Tibial artery (tissue), 4 donors: ENCODE measurements around the gene POMGNT1.
A peak's percentile ranks its signal among the peaks of the same experiment; 100 is the strongest.

ENCODE experiments used
- DNase-seq, 2 donors: peaks; one replicate each; pipeline ENCODE4 v3.0.0-alpha.2; 2019
- H3K27ac ChIP-seq, 2 donors: fragments of 200-600 bp; sonication (generic) in 1 of 2; 1 replicate in 1 of 2; 2 replicates in 1 of 2; pipeline ENCODE4 v1.5.1; 2018 to 2019; ENCODE audit warnings: mild to moderate bottlenecking in 1 of 2
- H3K27me3 ChIP-seq, 2 donors: fragments of 200-600 bp; sonication (generic) in 1 of 2; one replicate each; pipeline versions ENCODE4 v1.5.1 to v1.6.0; 2016 to 2019
- H3K36me3 ChIP-seq, 3 donors: fragments of 200-600 bp; sonication (generic) in 2 of 3; one replicate each; pipeline ENCODE4 v1.5.1; 2016 to 2019; ENCODE audit warnings: mild to moderate bottlenecking in 2 of 3
- H3K4me1 ChIP-seq, 4 donors: fragments of 200-600 bp; sonication (generic) in 2 of 4; 1 replicate in 3 of 4; 2 replicates in 1 of 4; pipeline ENCODE4 v1.5.1; 2016 to 2019
- H3K4me3 ChIP-seq, 2 donors: fragments of 200-600 bp; sonication (generic) in 1 of 2; 1 replicate in 1 of 2; 2 replicates in 1 of 2; pipeline ENCODE4 v1.5.1; 2018 to 2019; ENCODE audit warnings: mild to moderate bottlenecking in 2 of 2
- H3K9me3 ChIP-seq, 3 donors: fragments of 200-600 bp; sonication (generic) in 1 of 3; one replicate each; pipeline ENCODE4 v1.5.1; 2016 to 2019
- intact Hi-C: fragments of 100-400 bp; cut with DNase I; formaldehyde crosslinking; loops from one replicate; pipeline ENCODE4 v1.15.0; 2023; ENCODE audit warnings: low total_unique reads
- TF ChIP-seq, protein P1 (sequence below), 2 experiments: fragments of 200-600 bp in 1 of 2; fragments of 450-650 bp in 1 of 2; IDR thresholded peaks; one replicate each; pipeline ENCODE4 v1.5.1; 2017 to 2019; ENCODE audit warnings: antibody characterized with exemption in 2 of 2, mild to moderate bottlenecking in 1 of 2, moderate library complexity in 1 of 2

The POMGNT1 gene

DNA sequence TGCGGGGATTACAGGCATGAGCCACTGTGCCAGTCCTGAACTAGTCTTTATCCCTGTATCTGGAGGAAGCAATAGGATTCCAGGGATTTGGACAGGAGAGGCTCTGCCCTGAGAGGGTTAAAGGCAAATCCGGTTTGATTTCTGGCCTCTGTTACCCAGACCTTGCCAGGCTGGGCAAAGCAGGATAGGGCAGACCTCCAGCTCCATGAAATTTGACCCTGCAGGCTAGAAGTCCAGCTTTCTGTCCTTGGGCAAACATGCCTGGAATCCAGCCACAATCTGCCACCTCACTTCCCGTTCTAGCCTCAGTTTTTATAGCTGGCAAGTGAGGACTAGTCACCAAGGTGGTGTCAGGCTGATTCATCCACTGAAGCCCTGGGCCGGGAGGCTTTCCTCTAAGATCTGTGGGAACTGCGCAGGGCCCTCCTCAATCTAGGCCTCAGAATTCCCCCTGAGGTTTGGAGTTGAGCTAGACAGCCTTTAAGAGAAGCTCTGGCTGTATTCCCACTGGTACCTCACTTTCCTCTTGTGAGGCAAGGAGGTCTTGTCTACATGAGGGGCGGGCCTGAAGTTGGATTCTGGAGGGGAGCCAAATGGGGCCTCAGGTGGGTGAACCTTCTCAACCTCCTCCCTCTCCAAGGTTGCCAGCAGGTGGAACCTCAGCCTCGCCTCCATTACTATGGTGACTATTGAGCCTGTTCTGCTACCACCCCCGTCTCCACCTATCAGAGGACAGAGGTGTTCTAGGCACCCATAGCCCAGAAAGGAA is 15.0 kb downstream of the POMGNT1 start:
- Histone ChIP-seq H3K27me3 (no peaks in the 10 kb centered on the region), H3K4me1 (peaks cover 0 to 40% (median 21%) of the 10 kb centered on the region in 4 donors), H3K36me3 (peaks cover 0 to 15% (median 5%) of the 10 kb centered on the region in 3 donors), H3K9me3 (no peaks in the 10 kb centered on the region), H3K27ac (peak overlapping the region; percentile 81 to 86), H3K4me3 (no peak overlapping the region)
- TF ChIP-seq, protein P1, sequence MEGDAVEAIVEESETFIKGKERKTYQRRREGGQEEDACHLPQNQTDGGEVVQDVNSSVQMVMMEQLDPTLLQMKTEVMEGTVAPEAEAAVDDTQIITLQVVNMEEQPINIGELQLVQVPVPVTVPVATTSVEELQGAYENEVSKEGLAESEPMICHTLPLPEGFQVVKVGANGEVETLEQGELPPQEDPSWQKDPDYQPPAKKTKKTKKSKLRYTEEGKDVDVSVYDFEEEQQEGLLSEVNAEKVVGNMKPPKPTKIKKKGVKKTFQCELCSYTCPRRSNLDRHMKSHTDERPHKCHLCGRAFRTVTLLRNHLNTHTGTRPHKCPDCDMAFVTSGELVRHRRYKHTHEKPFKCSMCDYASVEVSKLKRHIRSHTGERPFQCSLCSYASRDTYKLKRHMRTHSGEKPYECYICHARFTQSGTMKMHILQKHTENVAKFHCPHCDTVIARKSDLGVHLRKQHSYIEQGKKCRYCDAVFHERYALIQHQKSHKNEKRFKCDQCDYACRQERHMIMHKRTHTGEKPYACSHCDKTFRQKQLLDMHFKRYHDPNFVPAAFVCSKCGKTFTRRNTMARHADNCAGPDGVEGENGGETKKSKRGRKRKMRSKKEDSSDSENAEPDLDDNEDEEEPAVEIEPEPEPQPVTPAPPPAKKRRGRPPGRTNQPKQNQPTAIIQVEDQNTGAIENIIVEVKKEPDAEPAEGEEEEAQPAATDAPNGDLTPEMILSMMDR (IDR thresholded peaks at IDR 0.05) = no peak
- DNase-seq = peak; percentile 78 to 96
- intact Hi-C loops = no loop called here

DNA sequence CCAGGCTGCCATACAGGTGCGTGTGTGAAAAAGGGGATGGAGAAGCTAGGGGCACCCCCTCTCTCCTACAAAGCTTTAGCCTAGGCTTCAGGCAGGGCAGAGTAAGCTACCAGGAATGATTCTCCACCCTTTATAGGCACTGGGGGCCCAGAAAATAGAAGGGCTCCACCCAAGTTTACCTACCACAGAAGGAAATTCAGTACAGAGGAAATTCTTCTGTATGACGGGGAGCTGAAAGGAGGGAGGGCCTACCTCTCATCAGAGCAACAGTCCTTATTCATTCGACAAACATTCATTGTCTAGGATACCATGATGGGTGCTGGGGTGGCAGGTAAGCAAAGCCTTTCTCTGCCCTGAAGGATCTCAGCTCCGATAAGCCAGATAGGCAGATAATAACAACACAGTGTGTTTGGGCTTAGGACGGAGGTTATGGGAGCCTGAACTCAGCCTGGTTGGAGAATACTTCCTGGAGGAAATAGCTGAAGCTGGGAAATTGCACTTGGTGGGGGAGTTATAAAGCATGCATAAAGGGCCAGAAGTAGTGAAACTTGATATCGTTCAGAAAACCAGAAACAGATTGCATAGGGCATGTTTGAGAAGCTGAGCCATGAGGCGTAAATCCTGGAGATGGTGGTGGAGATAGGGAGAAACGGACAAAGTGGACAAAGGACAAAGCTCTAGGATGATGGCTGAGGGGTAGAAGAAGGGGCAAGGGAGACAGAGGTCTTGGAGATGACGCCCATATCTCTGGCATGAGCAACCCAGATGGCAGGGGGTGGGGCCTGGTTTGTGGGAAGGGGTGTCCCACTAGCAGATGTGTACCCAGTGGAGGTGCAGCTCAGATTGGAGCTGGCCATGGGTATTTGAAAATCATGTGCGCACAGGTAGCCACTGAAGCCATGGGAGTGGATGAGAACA is 16.6 kb downstream of the POMGNT1 start:
- intact Hi-C loops = no loop called here

DNA sequence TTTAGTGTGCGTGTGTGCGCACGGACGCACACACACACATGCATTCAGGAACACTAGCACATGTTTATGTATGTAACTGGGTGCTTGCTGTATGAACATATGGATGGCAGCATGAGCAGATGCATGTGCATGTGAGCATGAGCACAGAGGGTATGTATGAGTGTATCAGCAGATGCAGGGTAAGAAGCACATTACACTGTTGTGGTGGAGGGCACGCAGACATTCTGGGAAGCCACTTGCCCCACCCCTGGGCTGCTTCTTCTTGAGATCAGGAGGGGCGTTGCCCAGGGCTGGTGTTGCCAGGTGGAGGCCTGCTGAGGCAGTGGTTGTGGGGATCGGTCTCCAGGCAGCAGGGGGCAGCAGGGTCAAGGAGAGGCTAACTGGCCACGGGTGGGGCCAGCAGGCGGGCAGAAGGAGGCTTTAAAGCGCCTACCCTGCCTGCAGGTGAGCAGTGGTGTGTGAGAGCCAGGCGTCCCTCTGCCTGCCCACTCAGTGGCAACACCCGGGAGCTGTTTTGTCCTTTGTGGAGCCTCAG is 18.1 kb downstream of the POMGNT1 start:
- no peak overlapping the region for H3K4me3 ChIP-seq
- no peaks in the 10 kb centered on the region for H3K36me3 ChIP-seq
- no peak overlapping the region for H3K27ac ChIP-seq
- H3K4me1 ChIP-seq = peaks cover 0 to 44% (median 24%) of the 10 kb centered on the region in 4 donors
- H3K27me3 ChIP-seq = no peaks in the 10 kb centered on the region
- TF ChIP-seq, protein P1 (IDR thresholded peaks at IDR 0.05) = no peak
- no peak for DNase-seq
- no peaks in the 10 kb centered on the region for H3K9me3 ChIP-seq
- intact Hi-C loops = no loop called here

More for the DNA sequence above, 16.6 kb downstream of the POMGNT1 start:
- no peak for DNase-seq
- TF ChIP-seq, protein P1 (IDR thresholded peaks at IDR 0.05) = no peak
- no peaks in the 10 kb centered on the region for H3K27me3 ChIP-seq
- H3K9me3 ChIP-seq = no peaks in the 10 kb centered on the region
- peaks cover 0 to 40% (median 21%) of the 10 kb centered on the region in 4 donors for H3K4me1 ChIP-seq
- H3K4me3 ChIP-seq = no peak overlapping the region
- H3K27ac ChIP-seq = no peak overlapping the region
- H3K36me3 ChIP-seq = no peaks in the 10 kb centered on the region

DNA sequence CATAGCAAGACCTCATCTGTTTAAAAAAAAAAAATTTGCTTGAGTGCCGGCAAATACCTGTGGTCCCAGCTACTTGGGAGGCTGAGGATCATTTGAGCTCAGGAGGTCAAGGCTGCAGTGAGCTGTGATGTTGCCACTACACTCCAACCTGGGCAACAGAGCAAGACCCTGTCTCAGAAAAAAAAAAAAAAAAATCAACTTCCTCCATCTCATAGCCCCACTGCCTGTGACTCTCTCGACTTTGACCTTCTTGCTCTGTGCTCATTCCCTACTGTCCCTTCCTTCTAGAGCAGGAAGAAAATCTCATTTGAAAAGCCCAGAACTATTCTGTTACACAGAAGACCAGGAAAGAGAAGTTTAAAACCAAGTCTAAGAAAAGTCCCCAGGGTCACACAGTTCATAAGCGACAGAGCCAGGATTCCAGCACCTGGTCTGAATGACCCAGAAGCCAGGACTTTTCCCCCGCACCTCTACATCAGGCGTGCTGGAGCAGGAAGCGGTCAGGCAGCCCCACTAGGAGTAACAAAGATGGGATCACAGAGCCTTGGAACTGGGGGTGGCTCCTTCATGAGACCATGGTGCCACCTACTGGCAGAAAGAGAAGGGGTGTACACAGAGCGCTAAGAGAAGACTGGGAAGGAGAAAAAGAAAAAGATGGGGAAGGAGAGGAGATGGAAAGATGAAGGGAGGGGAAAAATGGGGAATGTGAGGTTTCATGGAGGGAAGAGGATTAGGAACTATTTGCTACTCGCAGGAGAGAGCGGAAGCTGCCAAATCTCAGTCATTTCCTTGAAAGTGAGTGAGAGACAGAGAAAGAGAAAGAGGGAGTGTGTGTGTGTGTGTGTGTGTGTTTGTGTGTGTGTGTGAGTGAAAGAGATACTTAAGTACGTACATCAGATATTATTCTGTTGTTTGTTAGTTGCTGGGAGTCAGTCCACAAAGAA is 18.8 kb downstream of the POMGNT1 start:
- H3K27ac ChIP-seq = peak overlapping the region in 1 of 2 donors; percentile 33
- no peaks in the 10 kb centered on the region for H3K36me3 ChIP-seq
- peaks cover 0 to 47% (median 31%) of the 10 kb centered on the region in 4 donors for H3K4me1 ChIP-seq
- TF ChIP-seq, protein P1 (IDR thresholded peaks at IDR 0.05) = peak; percentile 91 to 93
- peak; percentile 89 for DNase-seq
- intact Hi-C loops = loop anchor here (1.0 kb wide), 1 partner anchor 142 kb away; no protein-coding TSS in a partner anchor
- no peak overlapping the region for H3K4me3 ChIP-seq
- no peaks in the 10 kb centered on the region for H3K27me3 ChIP-seq
- no peaks in the 10 kb centered on the region for H3K9me3 ChIP-seq
